HCT116 (cell line): ENCODE results near the gene TRUB1.

Experiments
- SRF ChIP-seq: IDR thresholded peaks from 2 replicates; pipeline ENCODE4 v1.6.1; 2012; ENCODE audit warnings: low read depth
- TF ChIP-seq, protein P1 (sequence below), 3 experiments: fragments of 200-600 bp in 1 of 3; sonication (generic) in 1 of 3; IDR thresholded peaks in 2 of 3; conservative IDR thresholded peaks in 1 of 3; 2 replicates each; pipeline ENCODE4 v1.5.1; 2012 to 2017; ENCODE audit warnings: low read depth in 2 of 3, low read length in 2 of 3, antibody characterized with exemption in 1 of 3, borderline replicate concordance in 1 of 3, control low read depth in 1 of 3, mild to moderate bottlenecking in 1 of 3, mixed read lengths in 1 of 3, mixed run types in 1 of 3, moderate library complexity in 1 of 3; ENCODE audit not compliant: insufficient read depth in 1 of 3

DNA sequence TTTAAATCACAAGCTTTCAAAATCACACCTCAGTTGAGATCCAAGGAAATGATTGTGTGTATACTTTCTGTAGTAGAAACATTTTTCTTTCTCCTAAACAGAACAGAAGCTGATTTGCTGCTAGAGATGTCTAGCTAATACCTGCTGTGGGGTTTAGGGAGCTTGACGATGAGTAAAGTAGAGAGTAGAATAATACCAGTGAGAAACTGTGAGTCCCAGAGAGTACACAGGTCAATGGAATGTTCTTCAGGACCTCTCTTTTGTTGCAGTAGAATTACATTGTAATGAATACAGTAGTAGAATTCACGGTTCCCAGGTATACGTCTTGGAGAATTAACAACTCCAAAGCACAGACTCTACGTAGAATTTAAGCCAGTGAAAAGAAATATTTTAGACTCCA, 18.0 kb downstream of the TRUB1 start:
- TF ChIP-seq, protein P1, sequence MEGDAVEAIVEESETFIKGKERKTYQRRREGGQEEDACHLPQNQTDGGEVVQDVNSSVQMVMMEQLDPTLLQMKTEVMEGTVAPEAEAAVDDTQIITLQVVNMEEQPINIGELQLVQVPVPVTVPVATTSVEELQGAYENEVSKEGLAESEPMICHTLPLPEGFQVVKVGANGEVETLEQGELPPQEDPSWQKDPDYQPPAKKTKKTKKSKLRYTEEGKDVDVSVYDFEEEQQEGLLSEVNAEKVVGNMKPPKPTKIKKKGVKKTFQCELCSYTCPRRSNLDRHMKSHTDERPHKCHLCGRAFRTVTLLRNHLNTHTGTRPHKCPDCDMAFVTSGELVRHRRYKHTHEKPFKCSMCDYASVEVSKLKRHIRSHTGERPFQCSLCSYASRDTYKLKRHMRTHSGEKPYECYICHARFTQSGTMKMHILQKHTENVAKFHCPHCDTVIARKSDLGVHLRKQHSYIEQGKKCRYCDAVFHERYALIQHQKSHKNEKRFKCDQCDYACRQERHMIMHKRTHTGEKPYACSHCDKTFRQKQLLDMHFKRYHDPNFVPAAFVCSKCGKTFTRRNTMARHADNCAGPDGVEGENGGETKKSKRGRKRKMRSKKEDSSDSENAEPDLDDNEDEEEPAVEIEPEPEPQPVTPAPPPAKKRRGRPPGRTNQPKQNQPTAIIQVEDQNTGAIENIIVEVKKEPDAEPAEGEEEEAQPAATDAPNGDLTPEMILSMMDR (IDR thresholded peaks at IDR 0.05 in 2 of 3, conservative IDR thresholded peaks at IDR 0.05 in 1 of 3; ENCODE audit: borderline replicate concordance in 1 of 3, insufficient read depth in 1 of 3, low read depth in 2 of 3, low read length in 2 of 3) = no peak
- TF ChIP-seq SRF = no peak
